GM21528 (cell line): Measurements from ENCODE around the gene PIK3CB.
"Not testable (repeated sequence)": the region's sequence is repeated elsewhere in the genome, so short reads cannot be mapped to it uniquely, and the experiment has no call there.

Source experiments
- ATAC-seq: cut with Tn5 transposase; IDR thresholded peaks from one replicate; pipeline ENCODE4 v1.9.1; 2021; ENCODE audit warnings: mild to moderate bottlenecking, moderate library complexity; ENCODE audit not compliant: unreplicated experiment, low FRiP score

PIK3CB gene

GRCh38 chr3:138638641-138639040 lies 196.1 kb downstream of the PIK3CB start:
- ATAC-seq: no peak

DNA sequence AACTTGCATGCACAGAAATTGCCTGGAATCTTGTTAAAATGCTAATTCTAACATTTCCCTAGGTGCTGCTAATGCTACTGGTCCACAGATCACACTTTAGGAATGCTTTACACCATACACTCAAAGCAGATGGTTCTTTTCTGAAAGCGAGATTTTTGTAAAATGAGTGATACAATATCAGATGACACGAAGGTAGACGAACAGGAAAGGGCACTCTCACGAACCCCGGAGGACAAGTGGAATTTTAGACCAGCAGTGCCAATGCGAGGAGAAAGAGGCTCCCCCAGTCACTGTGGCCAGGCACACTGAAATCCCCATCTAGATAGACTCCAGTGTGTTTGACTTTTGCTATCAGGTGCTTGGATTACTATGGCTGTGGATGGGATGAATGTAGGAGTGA lies 205.2 kb downstream of the PIK3CB start:
- no peak for ATAC-seq

DNA sequence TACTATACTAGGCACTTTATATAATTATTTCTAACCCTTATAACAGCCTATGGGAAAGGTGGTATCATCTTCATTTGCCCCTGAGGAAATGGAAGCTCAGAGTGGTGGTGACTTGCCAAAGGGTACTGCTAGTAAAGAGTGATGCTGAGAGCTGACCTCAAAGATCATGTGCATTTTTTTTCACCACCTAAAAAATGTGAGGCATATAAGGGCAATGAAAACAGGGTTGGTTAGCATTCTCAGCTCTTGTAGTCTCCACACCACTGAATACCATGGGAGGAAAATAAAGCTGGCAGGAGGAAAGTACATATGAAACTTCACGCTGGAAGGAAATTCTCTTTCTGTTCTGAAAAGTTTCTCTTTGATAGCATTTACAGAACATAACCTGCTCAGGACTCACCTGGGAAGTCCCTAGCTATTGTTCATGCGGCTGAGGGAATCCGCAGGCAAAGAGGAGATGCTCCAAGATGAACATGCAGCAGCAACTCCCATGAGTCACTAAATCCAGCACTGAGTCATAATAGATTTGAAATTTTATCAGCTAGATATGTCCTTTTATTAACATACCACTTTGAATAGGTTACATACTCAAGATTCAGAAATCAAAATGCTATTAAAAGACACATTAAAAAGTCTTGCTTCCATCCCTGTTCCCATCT lies 208.9 kb downstream of the PIK3CB start:
- ATAC-seq: no peak

- ATAC-seq: no peak
Observed at GRCh38 chr3:138624518-138624917, 210.2 kb downstream of the PIK3CB start.

- ATAC-seq: no peak
Observed at GRCh38 chr3:138620431-138620830, 214.3 kb downstream of the PIK3CB start.

- no peak for ATAC-seq
Observed at GRCh38 chr3:138615462-138615861, 219.3 kb downstream of the PIK3CB start.

- no peak for ATAC-seq
Observed at GRCh38 chr3:138609898-138610266, 224.8 kb downstream of the PIK3CB start.

- ATAC-seq: peak; percentile 74
Observed at GRCh38 chr3:138608322-138609135, 226.2 kb downstream of the PIK3CB start, which contains the start of gene FAIM. FAIM (plus strand) TSS chr3:138608771; CDS start chr3:138619727, 10,956 bp downstream.

DNA sequence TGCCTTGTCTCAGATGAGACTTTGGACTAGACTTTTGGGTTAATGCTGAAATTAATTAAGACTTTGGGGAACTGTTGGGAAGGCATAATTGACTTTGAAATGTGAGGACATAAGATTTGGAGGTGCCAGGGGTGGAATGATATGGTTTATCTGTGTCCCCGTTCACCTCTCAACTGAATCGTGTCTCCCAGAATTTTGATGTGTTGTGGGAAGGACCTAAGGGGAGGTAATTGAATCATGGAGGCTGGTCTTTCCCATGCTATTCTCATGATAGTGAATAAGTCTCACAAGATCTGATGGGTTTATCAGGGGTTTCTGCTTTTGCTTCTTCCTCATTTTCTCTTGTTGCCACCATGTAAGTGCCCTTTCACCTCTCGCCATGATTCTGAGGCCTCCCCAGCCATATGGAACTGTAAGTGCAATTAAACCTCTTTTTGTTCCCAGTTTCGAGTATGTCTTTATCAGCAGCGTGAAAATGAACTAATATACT lies 230.6 kb downstream of the PIK3CB start:
- not testable (repeated sequence) for ATAC-seq
